Measurements from ENCODE around the gene HIVEP3.

- TF ChIP-seq FOXP2 (optimal IDR thresholded peaks at IDR 0.05; ENCODE audit: control extremely low read depth, extremely low read length, insufficient read depth), result no peak
- TF ChIP-seq POLR2AphosphoS5 (IDR thresholded peaks at IDR 0.05; ENCODE audit: borderline replicate concordance, low read depth, low read length), result no peak
- no peak for TF ChIP-seq EZH2 (IDR thresholded peaks at IDR 0.05)
Measured at GRCh38 chr1:41888756-41889155, 30.0 kb downstream of the HIVEP3 start.
